ENCODE results near the gene S1PR1. TPM values are rescaled to one million over a fixed set of nuclear protein-coding genes. Genes with fewer than 3 reads are reported as not detected.

S1PR1 gene
- total and polyA plus RNA-seq, 2 donors from 2014 or later = 14.2 to 51.6 TPM

DNA sequence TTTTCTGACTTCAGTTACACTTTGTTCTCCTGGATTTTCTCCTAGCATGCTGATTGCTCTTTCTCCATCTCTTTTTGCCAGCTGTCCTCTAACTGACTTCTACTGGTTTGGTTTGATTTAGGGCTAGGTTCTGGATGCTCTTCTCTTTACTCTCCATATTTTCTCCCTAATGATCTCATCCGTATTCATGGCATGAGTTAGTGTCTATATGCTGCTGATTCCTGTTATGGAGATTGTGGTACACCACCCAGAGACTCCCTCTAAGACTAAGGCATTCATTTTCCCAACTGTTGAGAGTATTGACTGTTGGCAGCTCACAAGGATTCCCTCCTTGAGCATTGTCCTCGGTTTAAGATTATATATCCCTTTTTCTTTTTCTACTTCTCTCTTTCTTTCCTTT is 28.9 kb downstream of the S1PR1 start:
- DNase-seq (no peak), FAIRE-seq (no peak)
- Histone ChIP-seq H3K36me3 (ENCODE audit: control insufficient read depth in 2 of 3, insufficient read depth in 3 of 3, low read length in 3 of 3) (no peaks in the 10 kb centered on the region), H3K9me3 (ENCODE audit: control insufficient read depth in 2 of 3, insufficient read depth in 1 of 3, low read length in 3 of 3) (no peaks in the 10 kb centered on the region), H3K4me1 (ENCODE audit: control insufficient read depth in 2 of 3, insufficient read depth in 2 of 3, low read depth in 1 of 3, low read length in 3 of 3) (peaks cover 0 to 3% (median 0%) of the 10 kb centered on the region in 3 donors), H3K27me3 (ENCODE audit: control insufficient read depth, insufficient read depth, low read length) (no peaks in the 10 kb centered on the region), H3K27ac (ENCODE audit: low read depth in 2 of 2, low read length in 2 of 2) (no peak overlapping the region), H3K4me3 (ENCODE audit: low read length in 3 of 3) (no peak overlapping the region), H3K9ac (ENCODE audit: low read length in 3 of 3) (no peak overlapping the region)
- TF ChIP-seq, protein P1, sequence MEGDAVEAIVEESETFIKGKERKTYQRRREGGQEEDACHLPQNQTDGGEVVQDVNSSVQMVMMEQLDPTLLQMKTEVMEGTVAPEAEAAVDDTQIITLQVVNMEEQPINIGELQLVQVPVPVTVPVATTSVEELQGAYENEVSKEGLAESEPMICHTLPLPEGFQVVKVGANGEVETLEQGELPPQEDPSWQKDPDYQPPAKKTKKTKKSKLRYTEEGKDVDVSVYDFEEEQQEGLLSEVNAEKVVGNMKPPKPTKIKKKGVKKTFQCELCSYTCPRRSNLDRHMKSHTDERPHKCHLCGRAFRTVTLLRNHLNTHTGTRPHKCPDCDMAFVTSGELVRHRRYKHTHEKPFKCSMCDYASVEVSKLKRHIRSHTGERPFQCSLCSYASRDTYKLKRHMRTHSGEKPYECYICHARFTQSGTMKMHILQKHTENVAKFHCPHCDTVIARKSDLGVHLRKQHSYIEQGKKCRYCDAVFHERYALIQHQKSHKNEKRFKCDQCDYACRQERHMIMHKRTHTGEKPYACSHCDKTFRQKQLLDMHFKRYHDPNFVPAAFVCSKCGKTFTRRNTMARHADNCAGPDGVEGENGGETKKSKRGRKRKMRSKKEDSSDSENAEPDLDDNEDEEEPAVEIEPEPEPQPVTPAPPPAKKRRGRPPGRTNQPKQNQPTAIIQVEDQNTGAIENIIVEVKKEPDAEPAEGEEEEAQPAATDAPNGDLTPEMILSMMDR (IDR thresholded peaks at IDR 0.05; ENCODE audit: borderline replicate concordance, extremely low read depth, insufficient read depth) = no peak
- intact Hi-C loops (cut with DNase I) = no loop called here

DNA sequence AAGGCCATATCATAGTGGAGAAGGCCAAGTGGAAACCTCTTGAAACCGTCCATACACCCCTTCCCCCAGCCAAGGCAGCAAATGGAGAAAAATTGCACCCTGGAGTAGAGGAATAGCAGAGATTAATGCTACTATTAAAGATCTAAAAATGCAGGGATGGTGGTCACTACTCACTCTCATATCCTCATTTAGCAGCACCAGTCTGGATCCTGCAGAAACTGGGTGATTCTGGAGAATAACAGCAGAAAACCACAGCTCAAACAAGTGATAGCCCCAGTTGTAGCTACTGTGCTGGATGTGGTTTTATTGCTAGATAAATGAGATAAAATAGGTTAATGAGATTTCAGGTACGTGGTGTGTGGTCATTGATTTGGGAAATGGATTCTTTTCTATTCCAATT is 30.3 kb downstream of the S1PR1 start:
- Histone ChIP-seq H3K36me3 (ENCODE audit: control insufficient read depth in 2 of 3, insufficient read depth in 3 of 3, low read length in 3 of 3) (no peaks in the 10 kb centered on the region), H3K9me3 (ENCODE audit: control insufficient read depth in 2 of 3, insufficient read depth in 1 of 3, low read length in 3 of 3) (peaks cover 0 to 6% (median 0%) of the 10 kb centered on the region in 3 donors), H3K4me1 (ENCODE audit: control insufficient read depth in 2 of 3, insufficient read depth in 2 of 3, low read depth in 1 of 3, low read length in 3 of 3) (peaks cover 0 to 3% (median 0%) of the 10 kb centered on the region in 3 donors), H3K4me3 (ENCODE audit: low read length in 3 of 3) (no peak overlapping the region), H3K27ac (ENCODE audit: low read depth in 2 of 2, low read length in 2 of 2) (no peak overlapping the region), H3K9ac (ENCODE audit: low read length in 3 of 3) (no peak overlapping the region), H3K27me3 (ENCODE audit: control insufficient read depth, insufficient read depth, low read length) (no peaks in the 10 kb centered on the region)
- TF ChIP-seq, protein P1 (IDR thresholded peaks at IDR 0.05; ENCODE audit: borderline replicate concordance, extremely low read depth, insufficient read depth) = no peak
- FAIRE-seq (no peak), DNase-seq (no peak)
- intact Hi-C loops (cut with DNase I) = no loop called here

DNA sequence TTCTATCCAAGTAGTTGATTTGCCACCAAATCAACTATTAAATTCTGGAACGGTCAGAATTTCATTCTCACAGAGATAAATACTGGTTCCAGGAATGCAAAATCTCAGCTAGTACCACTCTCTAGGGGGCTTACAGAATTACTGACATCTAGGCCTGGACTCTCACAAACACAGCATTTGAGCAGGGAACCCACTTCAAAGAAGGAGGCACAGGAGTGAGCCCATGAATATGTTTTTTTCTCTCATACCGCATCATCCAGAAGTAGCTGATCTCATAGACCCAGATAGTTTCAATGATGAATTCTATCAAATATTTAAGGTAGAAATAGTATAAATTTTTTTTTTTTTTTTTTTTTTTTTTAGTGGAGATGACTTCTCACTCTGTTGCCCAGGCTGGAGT is 32.1 kb downstream of the S1PR1 start:
- Histone ChIP-seq H3K4me1 (ENCODE audit: control insufficient read depth in 2 of 3, insufficient read depth in 2 of 3, low read depth in 1 of 3, low read length in 3 of 3) (no peaks in the 10 kb centered on the region), H3K4me3 (ENCODE audit: low read length in 3 of 3) (no peak overlapping the region), H3K27ac (ENCODE audit: low read depth in 2 of 2, low read length in 2 of 2) (no peak overlapping the region), H3K9ac (ENCODE audit: low read length in 3 of 3) (no peak overlapping the region), H3K9me3 (ENCODE audit: control insufficient read depth in 2 of 3, insufficient read depth in 1 of 3, low read length in 3 of 3) (peaks cover 0 to 6% (median 0%) of the 10 kb centered on the region in 3 donors), H3K27me3 (ENCODE audit: control insufficient read depth, insufficient read depth, low read length) (no peaks in the 10 kb centered on the region), H3K36me3 (ENCODE audit: control insufficient read depth in 2 of 3, insufficient read depth in 3 of 3, low read length in 3 of 3) (no peaks in the 10 kb centered on the region)
- intact Hi-C loops (cut with DNase I) = no loop called here
- no peak for DNase-seq
- no peak for FAIRE-seq
- TF ChIP-seq, protein P1 (IDR thresholded peaks at IDR 0.05; ENCODE audit: borderline replicate concordance, extremely low read depth, insufficient read depth) = no peak

DNA sequence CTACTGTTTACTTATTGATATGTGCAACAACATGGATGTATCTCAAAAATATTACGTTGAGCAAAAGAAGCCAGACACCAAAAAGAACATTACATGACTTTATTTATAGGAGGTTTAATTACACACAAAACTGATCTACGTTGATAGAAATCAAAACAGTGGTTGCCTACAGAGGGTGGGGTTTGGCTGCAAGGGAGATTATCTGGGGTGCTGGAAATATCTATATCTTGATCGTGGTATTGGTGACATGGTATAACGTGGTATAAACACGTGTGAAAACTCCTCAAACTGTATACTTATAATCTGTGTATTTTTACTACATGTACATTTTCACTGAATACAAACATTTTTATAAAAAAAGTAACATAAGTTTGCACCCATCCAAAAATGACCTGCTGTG is 38.9 kb downstream of the S1PR1 start:
- Histone ChIP-seq H3K4me3 (ENCODE audit: low read length in 3 of 3) (no peak overlapping the region), H3K4me1 (ENCODE audit: control insufficient read depth in 2 of 3, insufficient read depth in 2 of 3, low read depth in 1 of 3, low read length in 3 of 3) (no peaks in the 10 kb centered on the region), H3K27me3 (ENCODE audit: control insufficient read depth, insufficient read depth, low read length) (no peaks in the 10 kb centered on the region), H3K36me3 (ENCODE audit: control insufficient read depth in 2 of 3, insufficient read depth in 3 of 3, low read length in 3 of 3) (no peaks in the 10 kb centered on the region), H3K9me3 (ENCODE audit: control insufficient read depth in 2 of 3, insufficient read depth in 1 of 3, low read length in 3 of 3) (peaks cover 0 to 6% (median 0%) of the 10 kb centered on the region in 3 donors), H3K9ac (ENCODE audit: low read length in 3 of 3) (no peak overlapping the region), H3K27ac (ENCODE audit: low read depth in 2 of 2, low read length in 2 of 2) (no peak overlapping the region)
- FAIRE-seq (no peak), DNase-seq (no peak)
- TF ChIP-seq, protein P1 (IDR thresholded peaks at IDR 0.05; ENCODE audit: borderline replicate concordance, extremely low read depth, insufficient read depth) = no peak
- intact Hi-C loops (cut with DNase I) = no loop called here

Data from kidney (tissue), 14 donors.